Karpas-422 (cell line): ENCODE data around the gene ADGRV1. TPM values are rescaled to one million over a fixed set of nuclear protein-coding genes. Genes with fewer than 3 reads are reported as not detected.
"Not testable (repeated sequence)": the region's sequence is repeated elsewhere in the genome, so short reads cannot be mapped to it uniquely, and the experiment has no call there.

ENCODE experiments used
- DNase-seq: peaks from one replicate; pipeline ENCODE4 v3.0.0-alpha.2; 2015
- H2AFZ ChIP-seq: fragments of 200-600 bp; sonication (generic); 2 replicates; pipeline ENCODE4 v1.6.1; 2014; ENCODE audit warnings: antibody characterized with exemption, low read length, mixed read lengths
- H3K27ac ChIP-seq: fragments of 200-600 bp; sonication (generic); 2 replicates; pipeline ENCODE4 v1.5.1; 2014; ENCODE audit warnings: mild to moderate bottlenecking, low read length, moderate library complexity
- H3K27me3 ChIP-seq: fragments of 200-600 bp; sonication (generic); 2 replicates; pipeline ENCODE4 v1.6.1; 2014; ENCODE audit warnings: low read length, mixed read lengths
- H3K36me3 ChIP-seq: fragments of 200-600 bp; sonication (generic); 2 replicates; pipeline ENCODE4 v1.6.1; 2014; ENCODE audit warnings: low read length, mixed read lengths; ENCODE audit not compliant: insufficient read depth
- H3K4me1 ChIP-seq: fragments of 200-600 bp; sonication (generic); 2 replicates; pipeline ENCODE4 v1.6.1; 2014; ENCODE audit warnings: mild to moderate bottlenecking, low read length, mixed read lengths
- H3K4me2 ChIP-seq: fragments of 200-600 bp; sonication (generic); 2 replicates; pipeline ENCODE4 v1.6.1; 2014; ENCODE audit warnings: low read length, low read depth, mild to moderate bottlenecking; ENCODE audit not compliant: poor library complexity, severe bottlenecking
- H3K4me3 ChIP-seq: fragments of 200-600 bp; sonication (generic); 2 replicates; pipeline ENCODE4 v1.5.1; 2014; ENCODE audit warnings: mild to moderate bottlenecking, antibody characterized with exemption, low read length, mixed read lengths
- H3K79me2 ChIP-seq: fragments of 200-600 bp; sonication (generic); 2 replicates; pipeline ENCODE4 v1.6.1; 2014; ENCODE audit warnings: mild to moderate bottlenecking, low read length, mixed read lengths
- H3K9ac ChIP-seq: fragments of 200-600 bp; sonication (generic); 2 replicates; pipeline ENCODE4 v1.6.0; 2014; ENCODE audit warnings: low read length
- H3K9me2 ChIP-seq: fragments of 200-600 bp; sonication (generic), shearing (Covaris generic); replicated peaks from 2 replicates; pipeline ENCODE4 v1.6.0; 2014; ENCODE audit warnings: mild to moderate bottlenecking, low read length, moderate library complexity; ENCODE audit not compliant: insufficient read depth
- H3K9me3 ChIP-seq: fragments of 300-700, 200-600 bp; sonication (generic); 2 replicates; pipeline ENCODE4 v1.6.1; 2014; ENCODE audit warnings: low read length, mixed read lengths
- H4K20me1 ChIP-seq: fragments of 200-600 bp; sonication (generic); 2 replicates; pipeline ENCODE4 v1.6.1; 2014; ENCODE audit warnings: mild to moderate bottlenecking, antibody characterized with exemption, low read length, low read depth; ENCODE audit not compliant: insufficient read depth
- total RNA-seq: library from RNA; depleted of rRNA; stranded (reverse); fragments of >200 nt; shearing (Covaris generic); gene quantifications from 2 replicates; pipeline ENCODE4 v1.2.3, GENCODE V29; 2014; ENCODE audit warnings: low replicate concordance

ADGRV1 gene
- total RNA-seq, 1 experiment from 2014 or later = not detected

GRCh38 chr5:91032125-91032524 lies 473.5 kb downstream of the ADGRV1 start:
- no peak overlapping the region for H3K27ac ChIP-seq
- no peaks in the 10 kb centered on the region for H3K9me3 ChIP-seq
- no peak overlapping the region for H3K9ac ChIP-seq
- H3K27me3 ChIP-seq = no peaks in the 10 kb centered on the region
- H2AFZ ChIP-seq = no peak overlapping the region
- H3K9me2 ChIP-seq = no peaks in the 10 kb centered on the region
- no peaks in the 10 kb centered on the region for H3K4me1 ChIP-seq
- no peak overlapping the region for H3K4me3 ChIP-seq
- DNase-seq = no peak
- H3K36me3 ChIP-seq = no peaks in the 10 kb centered on the region
- H3K79me2 ChIP-seq = no peaks in the 10 kb centered on the region
- H4K20me1 ChIP-seq = no peaks in the 10 kb centered on the region
- no peak overlapping the region for H3K4me2 ChIP-seq

- no peaks in the 10 kb centered on the region for H3K4me1 ChIP-seq
- no peak for DNase-seq
- H3K36me3 ChIP-seq = no peaks in the 10 kb centered on the region
- no peaks in the 10 kb centered on the region for H3K9me2 ChIP-seq
- H3K9ac ChIP-seq = no peak overlapping the region
- H3K79me2 ChIP-seq = no peaks in the 10 kb centered on the region
- H2AFZ ChIP-seq = no peak overlapping the region
- H3K4me3 ChIP-seq = no peak overlapping the region
- no peaks in the 10 kb centered on the region for H3K9me3 ChIP-seq
- H3K27ac ChIP-seq = no peak overlapping the region
- no peaks in the 10 kb centered on the region for H3K27me3 ChIP-seq
- no peak overlapping the region for H3K4me2 ChIP-seq
- H4K20me1 ChIP-seq = no peaks in the 10 kb centered on the region
These were observed 474.8 kb downstream of the ADGRV1 start for GRCh38 chr5:91033370-91033769.

GRCh38 chr5:91038180-91038808 lies 479.7 kb downstream of the ADGRV1 start:
- H3K9me3 ChIP-seq = no peaks in the 10 kb centered on the region
- no peak overlapping the region for H3K4me2 ChIP-seq
- no peaks in the 10 kb centered on the region for H3K79me2 ChIP-seq
- no peak for DNase-seq
- H3K27me3 ChIP-seq = no peaks in the 10 kb centered on the region
- H3K9me2 ChIP-seq = no peaks in the 10 kb centered on the region
- no peak overlapping the region for H2AFZ ChIP-seq
- no peaks in the 10 kb centered on the region for H3K4me1 ChIP-seq
- H3K27ac ChIP-seq = no peak overlapping the region
- H3K4me3 ChIP-seq = no peak overlapping the region
- no peak overlapping the region for H3K9ac ChIP-seq
- H3K36me3 ChIP-seq = no peaks in the 10 kb centered on the region
- no peaks in the 10 kb centered on the region for H4K20me1 ChIP-seq

GRCh38 chr5:91041132-91041531 lies 482.5 kb downstream of the ADGRV1 start:
- not testable (repeated sequence) for DNase-seq, H3K36me3 ChIP-seq, H3K4me3 ChIP-seq, H3K79me2 ChIP-seq, H3K4me2 ChIP-seq, H3K27me3 ChIP-seq, H3K9me2 ChIP-seq, H2AFZ ChIP-seq, H3K4me1 ChIP-seq, H3K27ac ChIP-seq, H3K9ac ChIP-seq, H4K20me1 ChIP-seq, H3K9me3 ChIP-seq

- Histone ChIP-seq H3K4me3 (no peak overlapping the region), H3K27ac (no peak overlapping the region), H3K9ac (no peak overlapping the region)
These were observed 483.8 kb downstream of the ADGRV1 start for GRCh38 chr5:91042247-91042935.

GRCh38 chr5:91042936-91043255 lies 484.3 kb downstream of the ADGRV1 start:
- no peaks in the 10 kb centered on the region for H3K27me3 ChIP-seq
- H3K9ac ChIP-seq = no peak overlapping the region
- no peaks in the 10 kb centered on the region for H3K9me2 ChIP-seq
- no peak overlapping the region for H2AFZ ChIP-seq
- no peak overlapping the region for H3K4me2 ChIP-seq
- no peak overlapping the region for H3K4me3 ChIP-seq
- no peaks in the 10 kb centered on the region for H4K20me1 ChIP-seq
- H3K4me1 ChIP-seq = no peaks in the 10 kb centered on the region
- H3K27ac ChIP-seq = no peak overlapping the region
- H3K9me3 ChIP-seq = no peaks in the 10 kb centered on the region
- H3K36me3 ChIP-seq = no peaks in the 10 kb centered on the region
- DNase-seq = no peak
- no peaks in the 10 kb centered on the region for H3K79me2 ChIP-seq

More at GRCh38 chr5:91042247-91042935, 483.8 kb downstream of the ADGRV1 start:
- Histone ChIP-seq H3K4me1 (no peaks in the 10 kb centered on the region), H3K9me3 (no peaks in the 10 kb centered on the region), H3K27me3 (no peaks in the 10 kb centered on the region), H3K4me2 (no peak overlapping the region), H4K20me1 (no peaks in the 10 kb centered on the region), H2AFZ (no peak overlapping the region), H3K36me3 (no peaks in the 10 kb centered on the region), H3K79me2 (no peaks in the 10 kb centered on the region), H3K9me2 (no peaks in the 10 kb centered on the region)
- no peak for DNase-seq

GRCh38 chr5:91048073-91048472 lies 489.5 kb downstream of the ADGRV1 start:
- H3K27me3 ChIP-seq = no peaks in the 10 kb centered on the region
- H3K36me3 ChIP-seq = no peaks in the 10 kb centered on the region
- no peak overlapping the region for H3K4me2 ChIP-seq
- no peaks in the 10 kb centered on the region for H3K79me2 ChIP-seq
- H3K9ac ChIP-seq = no peak overlapping the region
- no peak for DNase-seq
- no peaks in the 10 kb centered on the region for H3K9me3 ChIP-seq
- H3K9me2 ChIP-seq = no peaks in the 10 kb centered on the region
- no peak overlapping the region for H2AFZ ChIP-seq
- H3K4me3 ChIP-seq = no peak overlapping the region
- H4K20me1 ChIP-seq = no peaks in the 10 kb centered on the region
- no peak overlapping the region for H3K27ac ChIP-seq
- H3K4me1 ChIP-seq = no peaks in the 10 kb centered on the region

GRCh38 chr5:91049112-91049511 lies 490.5 kb downstream of the ADGRV1 start:
- H4K20me1 ChIP-seq = no peaks in the 10 kb centered on the region
- H3K9me2 ChIP-seq = no peaks in the 10 kb centered on the region
- no peak overlapping the region for H3K4me2 ChIP-seq
- no peak for DNase-seq
- no peak overlapping the region for H3K9ac ChIP-seq
- H3K27me3 ChIP-seq = no peaks in the 10 kb centered on the region
- no peak overlapping the region for H2AFZ ChIP-seq
- H3K79me2 ChIP-seq = no peaks in the 10 kb centered on the region
- no peaks in the 10 kb centered on the region for H3K9me3 ChIP-seq
- H3K4me3 ChIP-seq = no peak overlapping the region
- no peaks in the 10 kb centered on the region for H3K36me3 ChIP-seq
- no peaks in the 10 kb centered on the region for H3K4me1 ChIP-seq
- no peak overlapping the region for H3K27ac ChIP-seq
